HepG2 (cell line): ENCODE measurements around the gene ZMPSTE24. TPM values are rescaled to one million over a fixed set of nuclear protein-coding genes. Genes with fewer than 3 reads are reported as not detected.

Experiments
- CC2D1A ChIP-seq: sonication (generic); formaldehyde crosslinking; IDR thresholded peaks from 2 replicates; pipeline ENCODE4 v1.8.1; 2023; ENCODE audit warnings: mild to moderate bottlenecking, missing genetic modification reagents
- ETV6 ChIP-seq: sonication (generic); formaldehyde crosslinking; conservative IDR thresholded peaks from 2 replicates; pipeline ENCODE4 v1.4.0; 2020; ENCODE audit warnings: missing genetic modification reagents
- GABPB1 ChIP-seq: IDR thresholded peaks from 2 replicates; pipeline ENCODE4 v1.6.1; 2016; ENCODE audit warnings: mild to moderate bottlenecking, missing genetic modification reagents, moderate library complexity, missing compliant biosample characterization
- HDAC2 ChIP-seq: sonication (generic); formaldehyde crosslinking; IDR thresholded peaks from 2 replicates; pipeline ENCODE4 v1.4.0; 2020; ENCODE audit warnings: missing genetic modification reagents
- ISX ChIP-seq: sonication (generic); formaldehyde crosslinking; conservative IDR thresholded peaks from 2 replicates; pipeline ENCODE4 v1.5.0; 2020; ENCODE audit warnings: missing genetic modification reagents
- NFE2 ChIP-seq: sonication (generic); formaldehyde crosslinking; IDR thresholded peaks from 2 replicates; pipeline ENCODE4 v1.4.0; 2020; ENCODE audit warnings: missing genetic modification reagents
- POLR2AphosphoS5 ChIP-seq: IDR thresholded peaks from 2 replicates; pipeline ENCODE4 v1.6.1; 2012; ENCODE audit warnings: low read depth, low read length
- RFXANK ChIP-seq: IDR thresholded peaks from 2 replicates; pipeline ENCODE4 v1.6.1; 2016
- SOX5 ChIP-seq: IDR thresholded peaks from 2 replicates; pipeline ENCODE4 v1.6.1; 2016; ENCODE audit warnings: borderline replicate concordance
- ZIK1 ChIP-seq: sonication (generic); formaldehyde crosslinking; IDR thresholded peaks from 2 replicates; pipeline ENCODE4 v1.5.0; 2020; ENCODE audit warnings: mild to moderate bottlenecking, low read depth, missing genetic modification reagents, borderline replicate concordance
- ZNF256 ChIP-seq: sonication (generic); formaldehyde crosslinking; conservative IDR thresholded peaks from 2 replicates; pipeline ENCODE4 v1.4.0; 2020; ENCODE audit warnings: missing genetic modification reagents
- ZNF292 ChIP-seq: sonication (generic); formaldehyde crosslinking; IDR thresholded peaks from 2 replicates; pipeline ENCODE4 v1.8.1; 2022; ENCODE audit warnings: mild to moderate bottlenecking, low read depth, missing genetic modification reagents, borderline replicate concordance
- ZNF367 ChIP-seq: sonication (generic); formaldehyde crosslinking; IDR thresholded peaks from 2 replicates; pipeline ENCODE4 v1.4.0; 2020; ENCODE audit warnings: missing genetic modification reagents, borderline replicate concordance
- ZNF503 ChIP-seq: sonication (generic); formaldehyde crosslinking; IDR thresholded peaks from 2 replicates; pipeline ENCODE4 v1.4.0; 2020; ENCODE audit warnings: missing genetic modification reagents
- ZNF543 ChIP-seq: sonication (generic); formaldehyde crosslinking; IDR thresholded peaks from 2 replicates; pipeline ENCODE4 v1.4.0; 2020; ENCODE audit warnings: mild to moderate bottlenecking, missing genetic modification reagents
- ZNF558 ChIP-seq: sonication (generic); formaldehyde crosslinking; IDR thresholded peaks from 2 replicates; pipeline ENCODE4 v1.9.0; 2022; ENCODE audit warnings: mild to moderate bottlenecking, missing genetic modification reagents, borderline replicate concordance
- ZNF652 ChIP-seq: IDR thresholded peaks from 2 replicates; pipeline ENCODE4 v1.6.1; 2016; ENCODE audit warnings: low read depth, borderline replicate concordance
- polyA plus RNA-seq, 8 experiments: library from polyadenylated mRNA; depleted of rRNA in 3 of 8; stranded (reverse) in 7 of 8; unstranded in 1 of 8; fragments of >200 nt; fragmentation: Illumina TruSeq in 4 of 8; extraction: Trizol in 4 of 8; gene quantifications; 2 replicates each; pipeline versions ENCODE4 v1.2.1 to v1.2.3, GENCODE V29; 2011 to 2016; ENCODE audit warnings: low read depth in 4 of 8, missing spikeins in 1 of 8, mixed read lengths in 1 of 8; ENCODE audit not compliant: insufficient read depth in 1 of 8
- total RNA-seq, 5 experiments: library from RNA; depleted of rRNA; stranded (reverse); fragments of >200 nt; fragmentation: Illumina TruSeq; extraction: Trizol; gene quantifications; 2 replicates each; pipeline ENCODE4 v1.2.3, GENCODE V29; 2016; ENCODE audit warnings: low read depth in 1 of 5
- TF ChIP-seq, protein P1 (sequence below): sonication (generic); formaldehyde crosslinking; IDR thresholded peaks from 2 replicates; pipeline ENCODE4 v1.4.0; 2020; ENCODE audit warnings: mild to moderate bottlenecking, missing genetic modification reagents, borderline replicate concordance
- TF ChIP-seq, protein P2 (sequence below): sonication (generic); formaldehyde crosslinking; IDR thresholded peaks from 2 replicates; pipeline ENCODE4 v1.4.0; 2020; ENCODE audit warnings: missing genetic modification reagents, borderline replicate concordance
- TF ChIP-seq, protein P3 (sequence below): sonication (generic); formaldehyde crosslinking; IDR thresholded peaks from 2 replicates; pipeline ENCODE4 v1.8.1; 2023; ENCODE audit warnings: mild to moderate bottlenecking, missing genetic modification reagents

ZMPSTE24 gene
- total and polyA plus RNA-seq, 2 of the 13 experiments (the other 11 are each of a cell fraction or from before 2014, with no cell fraction given) = 13.6 to 60.2 TPM

- TF ChIP-seq, protein P1, sequence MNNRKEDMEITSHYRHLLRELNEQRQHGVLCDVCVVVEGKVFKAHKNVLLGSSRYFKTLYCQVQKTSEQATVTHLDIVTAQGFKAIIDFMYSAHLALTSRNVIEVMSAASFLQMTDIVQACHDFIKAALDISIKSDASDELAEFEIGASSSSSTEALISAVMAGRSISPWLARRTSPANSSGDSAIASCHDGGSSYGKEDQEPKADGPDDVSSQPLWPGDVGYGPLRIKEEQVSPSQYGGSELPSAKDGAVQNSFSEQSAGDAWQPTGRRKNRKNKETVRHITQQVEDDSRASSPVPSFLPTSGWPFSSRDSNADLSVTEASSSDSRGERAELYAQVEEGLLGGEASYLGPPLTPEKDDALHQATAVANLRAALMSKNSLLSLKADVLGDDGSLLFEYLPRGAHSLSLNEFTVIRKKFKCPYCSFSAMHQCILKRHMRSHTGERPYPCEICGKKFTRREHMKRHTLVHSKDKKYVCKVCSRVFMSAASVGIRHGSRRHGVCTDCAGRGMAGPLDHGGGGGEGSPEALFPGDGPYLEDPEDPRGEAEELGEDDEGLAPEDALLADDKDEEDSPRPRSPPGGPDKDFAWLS (CRISPR knock-in tag) = no peak
- peak; percentile 18; the same call in 1 of the 2 replicates for TF ChIP-seq HDAC2 (CRISPR knock-in tag)
- peak; percentile 28; the same call in 1 of the 2 replicates for TF ChIP-seq SOX5 (CRISPR knock-in tag)
- TF ChIP-seq ISX (CRISPR knock-in tag) = no peak
- TF ChIP-seq NFE2 (CRISPR knock-in tag) = no peak
- TF ChIP-seq ZNF503 = 0 out of 2 replicates have a peak, but pooled peaks have one; percentile 10
- TF ChIP-seq ZNF543 (CRISPR knock-in tag) = no peak
- TF ChIP-seq, protein P2, sequence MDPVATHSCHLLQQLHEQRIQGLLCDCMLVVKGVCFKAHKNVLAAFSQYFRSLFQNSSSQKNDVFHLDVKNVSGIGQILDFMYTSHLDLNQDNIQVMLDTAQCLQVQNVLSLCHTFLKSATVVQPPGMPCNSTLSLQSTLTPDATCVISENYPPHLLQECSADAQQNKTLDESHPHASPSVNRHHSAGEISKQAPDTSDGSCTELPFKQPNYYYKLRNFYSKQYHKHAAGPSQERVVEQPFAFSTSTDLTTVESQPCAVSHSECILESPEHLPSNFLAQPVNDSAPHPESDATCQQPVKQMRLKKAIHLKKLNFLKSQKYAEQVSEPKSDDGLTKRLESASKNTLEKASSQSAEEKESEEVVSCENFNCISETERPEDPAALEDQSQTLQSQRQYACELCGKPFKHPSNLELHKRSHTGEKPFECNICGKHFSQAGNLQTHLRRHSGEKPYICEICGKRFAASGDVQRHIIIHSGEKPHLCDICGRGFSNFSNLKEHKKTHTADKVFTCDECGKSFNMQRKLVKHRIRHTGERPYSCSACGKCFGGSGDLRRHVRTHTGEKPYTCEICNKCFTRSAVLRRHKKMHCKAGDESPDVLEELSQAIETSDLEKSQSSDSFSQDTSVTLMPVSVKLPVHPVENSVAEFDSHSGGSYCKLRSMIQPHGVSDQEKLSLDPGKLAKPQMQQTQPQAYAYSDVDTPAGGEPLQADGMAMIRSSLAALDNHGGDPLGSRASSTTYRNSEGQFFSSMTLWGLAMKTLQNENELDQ (CRISPR knock-in tag) = no peak
- TF ChIP-seq ZNF652 (CRISPR knock-in tag) = no peak
- no peak; the same call in 1 of the 2 replicates for TF ChIP-seq POLR2AphosphoS5
- 0 out of 2 replicates have a peak, but pooled peaks have one; percentile 6 for TF ChIP-seq ZNF558 (CRISPR knock-in tag)
- TF ChIP-seq GABPB1 (CRISPR knock-in tag) = peak; percentile 13; the same call in 1 of the 2 replicates
- TF ChIP-seq, protein P3, sequence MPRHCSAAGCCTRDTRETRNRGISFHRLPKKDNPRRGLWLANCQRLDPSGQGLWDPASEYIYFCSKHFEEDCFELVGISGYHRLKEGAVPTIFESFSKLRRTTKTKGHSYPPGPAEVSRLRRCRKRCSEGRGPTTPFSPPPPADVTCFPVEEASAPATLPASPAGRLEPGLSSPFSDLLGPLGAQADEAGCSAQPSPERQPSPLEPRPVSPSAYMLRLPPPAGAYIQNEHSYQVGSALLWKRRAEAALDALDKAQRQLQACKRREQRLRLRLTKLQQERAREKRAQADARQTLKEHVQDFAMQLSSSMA = no peak
- no peak for TF ChIP-seq ZNF256
- TF ChIP-seq ZNF292 (CRISPR knock-in tag) = no peak
- TF ChIP-seq ZIK1 (CRISPR knock-in tag) = no peak
- no peak for TF ChIP-seq ETV6 (CRISPR knock-in tag)
- TF ChIP-seq RFXANK = no peak
- no peak for TF ChIP-seq ZNF367
- no peak for TF ChIP-seq CC2D1A (CRISPR knock-in tag)
These were observed 56.1 kb downstream of the ZMPSTE24 start (continued) for GRCh38 chr1:40313958-40314720.
